A673 (cell line): ENCODE measurements around the gene ADGRL2. TPM values are rescaled to one million over a fixed set of nuclear protein-coding genes. Genes with fewer than 3 reads are reported as not detected.

Experiments
- BruUV-seq: library from RNA; stranded (reverse); fragments of 400-500 nt; replicated peaks from 2 replicates; lab custom pipeline; 2021; lab: Mats Ljungman, UMichigan
- CTCF ChIA-PET: fragments of 300-600 bp; sonication (Branson Sonifier 250); formaldehyde crosslinking; loops from one replicate; lab custom pipeline; 2022; ENCODE audit warnings: antibody characterized with exemption; lab: Charles Lee
- POLR2A ChIA-PET: fragments of 300-600 bp; sonication (Branson Sonifier 250); formaldehyde crosslinking; loops from one replicate; lab custom pipeline; 2022; ENCODE audit warnings: antibody characterized with exemption; ENCODE audit not compliant: low non-redundant PET; lab: Charles Lee
- DNase-seq: peaks from one replicate; pipeline ENCODE4 v3.0.0-alpha.2; 2015; ENCODE audit warnings: low spot score
- H3K27ac ChIP-seq: fragments of 200-600 bp; sonication (generic); 2 replicates; pipeline ENCODE4 v1.5.1; 2016; ENCODE audit warnings: mixed run types, low read depth, mild to moderate bottlenecking, mixed read lengths, antibody characterized with exemption, low read length; ENCODE audit not compliant: poor library complexity, severe bottlenecking
- H3K27me3 ChIP-seq: fragments of 200-600 bp; sonication (generic); replicated peaks from 2 replicates; pipeline ENCODE4 v1.6.1; 2017; ENCODE audit warnings: mixed run types, low read depth, mild to moderate bottlenecking, mixed read lengths, antibody characterized with exemption, low read length; ENCODE audit not compliant: insufficient read depth, poor library complexity
- H3K36me3 ChIP-seq: fragments of 200-600 bp; sonication (generic); 2 replicates; pipeline ENCODE4 v1.6.1; 2016; ENCODE audit warnings: mixed run types, mild to moderate bottlenecking, mixed read lengths, antibody characterized with exemption, low read length; ENCODE audit not compliant: insufficient read depth, poor library complexity, severe bottlenecking
- H3K4me1 ChIP-seq: fragments of 200-600 bp; sonication (generic); 2 replicates; pipeline ENCODE4 v1.6.1; 2017; ENCODE audit warnings: mixed run types, mild to moderate bottlenecking, mixed read lengths, antibody characterized with exemption, low read length; ENCODE audit not compliant: insufficient read depth, poor library complexity, severe bottlenecking
- H3K4me3 ChIP-seq: fragments of 200-600 bp; sonication (generic); 2 replicates; pipeline ENCODE4 v1.5.1; 2016; ENCODE audit warnings: low read depth, mixed run types, mild to moderate bottlenecking, mixed read lengths, low read length; ENCODE audit not compliant: poor library complexity, severe bottlenecking
- H3K9me3 ChIP-seq: fragments of 200-600 bp; sonication (generic); 2 replicates; pipeline ENCODE4 v1.6.1; 2016; ENCODE audit warnings: mixed run types, low read depth, mild to moderate bottlenecking, mixed read lengths, antibody characterized with exemption, low read length; ENCODE audit not compliant: poor library complexity, severe bottlenecking
- EZH2 ChIP-seq: fragments of 200-600 bp; sonication (generic); IDR thresholded peaks from 2 replicates; pipeline ENCODE4 v1.6.1; 2017; ENCODE audit warnings: borderline replicate concordance, low read depth, mild to moderate bottlenecking, mixed read lengths, antibody characterized with exemption, low read length; ENCODE audit not compliant: poor library complexity, severe bottlenecking
- intact Hi-C: fragments of 100-400 bp; cut with micrococcal nuclease; formaldehyde crosslinking; loops from one replicate; pipeline ENCODE4 v1.10.0; 2022; ENCODE audit not compliant: unreplicated experiment
- total RNA-seq: library from RNA; stranded (reverse); gene quantifications from 2 replicates; pipeline ENCODE4 v1.2.3, GENCODE V29; 2021
- TF ChIP-seq, protein P1 (sequence below): fragments of 300-800, 200-600 bp; sonication (generic); conservative IDR thresholded peaks from 2 replicates; pipeline ENCODE4 v1.5.1; 2017; ENCODE audit warnings: low read depth, mild to moderate bottlenecking, antibody characterized with exemption, low read length, moderate library complexity, mixed read lengths

Gene ADGRL2
- total RNA-seq, 1 experiment from 2014 or later = 1.5 TPM

DNA sequence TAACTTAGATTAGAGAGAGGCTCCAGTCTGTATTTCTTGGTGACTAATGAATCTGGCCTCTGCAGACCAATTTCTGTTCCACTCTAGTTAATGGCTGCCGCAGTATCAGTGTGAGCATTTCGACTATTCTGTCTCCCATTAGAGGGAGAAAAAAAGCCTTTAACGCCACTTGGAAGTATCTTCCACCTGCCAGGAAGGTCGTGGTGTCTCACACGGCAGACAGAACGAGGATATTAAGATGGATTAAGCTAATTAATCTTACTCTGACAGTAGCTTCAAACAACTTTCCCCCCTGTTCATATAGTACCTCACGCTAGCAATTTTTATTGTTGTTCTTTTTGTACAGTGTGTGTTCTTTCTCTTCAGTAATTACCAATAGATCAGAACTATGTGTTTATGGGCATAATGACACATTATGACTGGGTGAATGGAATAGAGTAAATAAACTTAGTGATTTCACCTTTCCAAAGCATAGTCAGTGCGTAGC is 153.8 kb downstream of the ADGRL2 start:
- H3K9me3 ChIP-seq = no peaks in the 10 kb centered on the region
- TF ChIP-seq EZH2 = no peak
- TF ChIP-seq, protein P1, sequence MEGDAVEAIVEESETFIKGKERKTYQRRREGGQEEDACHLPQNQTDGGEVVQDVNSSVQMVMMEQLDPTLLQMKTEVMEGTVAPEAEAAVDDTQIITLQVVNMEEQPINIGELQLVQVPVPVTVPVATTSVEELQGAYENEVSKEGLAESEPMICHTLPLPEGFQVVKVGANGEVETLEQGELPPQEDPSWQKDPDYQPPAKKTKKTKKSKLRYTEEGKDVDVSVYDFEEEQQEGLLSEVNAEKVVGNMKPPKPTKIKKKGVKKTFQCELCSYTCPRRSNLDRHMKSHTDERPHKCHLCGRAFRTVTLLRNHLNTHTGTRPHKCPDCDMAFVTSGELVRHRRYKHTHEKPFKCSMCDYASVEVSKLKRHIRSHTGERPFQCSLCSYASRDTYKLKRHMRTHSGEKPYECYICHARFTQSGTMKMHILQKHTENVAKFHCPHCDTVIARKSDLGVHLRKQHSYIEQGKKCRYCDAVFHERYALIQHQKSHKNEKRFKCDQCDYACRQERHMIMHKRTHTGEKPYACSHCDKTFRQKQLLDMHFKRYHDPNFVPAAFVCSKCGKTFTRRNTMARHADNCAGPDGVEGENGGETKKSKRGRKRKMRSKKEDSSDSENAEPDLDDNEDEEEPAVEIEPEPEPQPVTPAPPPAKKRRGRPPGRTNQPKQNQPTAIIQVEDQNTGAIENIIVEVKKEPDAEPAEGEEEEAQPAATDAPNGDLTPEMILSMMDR = no peak
- intact Hi-C loops = no loop called here
- DNase-seq = no peak
- no peaks in the 10 kb centered on the region for H3K36me3 ChIP-seq
- ChIA-PET POLR2A (no interaction called here), CTCF (no interaction called here)
- H3K4me3 ChIP-seq = no peak overlapping the region
- H3K27me3 ChIP-seq = peaks cover 18% of the 10 kb centered on the region
- no TSS peak for BruUV-seq
- no peak overlapping the region for H3K27ac ChIP-seq
- H3K4me1 ChIP-seq = no peaks in the 10 kb centered on the region

DNA sequence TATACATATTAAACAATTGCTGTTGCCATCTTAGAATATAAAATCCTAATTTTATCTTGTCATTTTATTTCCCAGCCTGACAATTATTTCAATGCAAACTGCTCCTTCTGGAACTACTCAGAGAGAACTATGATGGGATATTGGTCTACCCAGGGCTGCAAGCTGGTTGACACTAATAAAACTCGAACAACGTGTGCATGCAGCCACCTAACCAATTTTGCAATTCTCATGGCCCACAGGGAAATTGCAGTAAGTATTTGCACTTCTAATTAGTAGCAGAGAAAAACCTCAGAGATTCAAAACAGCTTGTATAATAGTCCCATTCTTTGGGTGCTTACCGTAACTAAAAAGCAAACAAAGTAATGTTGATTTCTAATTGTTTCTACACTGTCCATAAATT is 167.2 kb downstream of the ADGRL2 start:
- TF ChIP-seq EZH2 = no peak
- TF ChIP-seq, protein P1 = no peak
- POLR2A ChIA-PET = no interaction called here
- BruUV-seq = no TSS peak

DNA sequence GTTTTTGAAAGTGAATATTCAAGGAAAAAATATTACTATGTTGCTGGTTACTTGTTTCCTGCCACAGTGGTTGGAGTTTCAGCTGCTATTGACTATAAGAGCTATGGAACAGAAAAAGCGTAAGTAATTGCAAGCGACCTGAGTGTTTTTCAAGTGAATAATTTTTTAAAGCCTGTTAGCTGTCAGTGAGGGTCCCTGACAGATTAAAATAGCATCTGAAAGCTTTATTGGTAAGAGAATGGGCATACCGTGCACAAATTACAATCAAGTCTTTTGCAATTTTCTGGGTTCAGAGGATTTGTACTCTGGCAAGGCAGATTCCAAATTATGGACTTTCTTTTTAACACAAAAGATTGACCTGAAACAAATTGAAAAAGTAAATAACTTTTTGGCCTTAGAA is 169.7 kb downstream of the ADGRL2 start:
- no peak overlapping the region for H3K4me3 ChIP-seq
- no peak for TF ChIP-seq EZH2
- TF ChIP-seq, protein P1 = no peak
- DNase-seq = no peak
- intact Hi-C loops = no loop called here
- no peak overlapping the region for H3K27ac ChIP-seq
- H3K9me3 ChIP-seq = no peaks in the 10 kb centered on the region
- H3K36me3 ChIP-seq = no peaks in the 10 kb centered on the region
- BruUV-seq = no TSS peak
- peaks cover 27% of the 10 kb centered on the region for H3K27me3 ChIP-seq
- ChIA-PET CTCF (no interaction called here), POLR2A (no interaction called here)
- H3K4me1 ChIP-seq = no peaks in the 10 kb centered on the region

More for the DNA sequence above, 167.2 kb downstream of the ADGRL2 start:
- DNase-seq = no peak
- Histone ChIP-seq H3K4me1 (no peaks in the 10 kb centered on the region), H3K27ac (no peak overlapping the region), H3K27me3 (peaks cover 21% of the 10 kb centered on the region), H3K9me3 (no peaks in the 10 kb centered on the region), H3K4me3 (no peak overlapping the region), H3K36me3 (no peaks in the 10 kb centered on the region)
- CTCF ChIA-PET = no interaction called here
- intact Hi-C loops = no loop called here
